HG02938 (cell line): ENCODE results near the gene EEA1.
"Not testable (repeated sequence)": the region's sequence is repeated elsewhere in the genome, so short reads cannot be mapped to it uniquely, and the experiment has no call there.

Experiments used
- ATAC-seq: cut with Tn5 transposase; IDR thresholded peaks from one replicate; pipeline ENCODE4 v1.9.1; 2021; ENCODE audit warnings: mild to moderate bottlenecking, moderate library complexity; ENCODE audit not compliant: unreplicated experiment

EEA1 gene

GRCh38 chr12:92814584-92814983 lies 114.5 kb downstream of the EEA1 start:
- no peak for ATAC-seq

- ATAC-seq, result peak; percentile 84
Measured at GRCh38 chr12:92810370-92810769, 118.7 kb downstream of the EEA1 start.

GRCh38 chr12:92803903-92804302 lies 125.2 kb downstream of the EEA1 start:
- no peak for ATAC-seq

- no peak for ATAC-seq
Measured at GRCh38 chr12:92802906-92803305, 126.2 kb downstream of the EEA1 start.

- ATAC-seq, result no peak
Measured at GRCh38 chr12:92796650-92797049, 132.4 kb downstream of the EEA1 start.

GRCh38 chr12:92794814-92795213 lies 134.3 kb downstream of the EEA1 start:
- ATAC-seq, result no peak

- not testable (repeated sequence) for ATAC-seq
Measured at GRCh38 chr12:92794356-92794755, 134.7 kb downstream of the EEA1 start.

GRCh38 chr12:92786045-92786444 lies 143.1 kb downstream of the EEA1 start:
- no peak for ATAC-seq

GRCh38 chr12:92785563-92785950 lies 143.5 kb downstream of the EEA1 start:
- no peak for ATAC-seq

- peak; percentile 98 for ATAC-seq
Measured at GRCh38 chr12:92784797-92785562, 144.1 kb downstream of the EEA1 start.

- ATAC-seq, result no peak
Measured at GRCh38 chr12:92784356-92784755, 144.7 kb downstream of the EEA1 start.

- no peak for ATAC-seq
Measured at GRCh38 chr12:92779902-92780301, 149.2 kb downstream of the EEA1 start.

GRCh38 chr12:92778525-92778924 lies 150.6 kb downstream of the EEA1 start:
- no peak for ATAC-seq

- no peak for ATAC-seq
Measured at GRCh38 chr12:92775416-92775815, 153.7 kb downstream of the EEA1 start.

GRCh38 chr12:92771001-92771400 lies 158.1 kb downstream of the EEA1 start:
- no peak for ATAC-seq

- ATAC-seq, result peak; percentile 81
Measured at GRCh38 chr12:92769124-92769901, 159.8 kb downstream of the EEA1 start.

- ATAC-seq, result no peak
Measured at GRCh38 chr12:92765871-92766270, 163.2 kb downstream of the EEA1 start.

- ATAC-seq, result no peak
Measured at GRCh38 chr12:92764831-92765230, 164.3 kb downstream of the EEA1 start.

- ATAC-seq, result no peak
Measured at GRCh38 chr12:92762773-92763172, 166.3 kb downstream of the EEA1 start.

GRCh38 chr12:92759634-92760268 lies 169.3 kb downstream of the EEA1 start:
- no peak for ATAC-seq

- no peak for ATAC-seq
Measured at GRCh38 chr12:92757597-92758121, 171.4 kb downstream of the EEA1 start.
